Trophoblast cell (in vitro differentiated cells and primary cell): ENCODE data around the gene NME1.

ENCODE experiments used
- DNase-seq, 2 donors: peaks; one replicate each; pipeline ENCODE4 v3.0.0-alpha.2; 2016
- H2AFZ ChIP-seq: 2 replicates; pipeline ENCODE4 v1.6.1; 2013; ENCODE audit warnings: low read length, moderate library complexity, mild to moderate bottlenecking; ENCODE audit not compliant: insufficient read depth, poor library complexity
- H2AK5ac ChIP-seq: 2 replicates; pipeline ENCODE4 v1.6.1; 2013; ENCODE audit warnings: mild to moderate bottlenecking, low read length
- H2BK120ac ChIP-seq: 2 replicates; pipeline ENCODE4 v1.6.1; 2013; ENCODE audit warnings: low read length, mild to moderate bottlenecking, moderate library complexity; ENCODE audit not compliant: insufficient read depth, poor library complexity
- H2BK12ac ChIP-seq: 2 replicates; pipeline ENCODE4 v1.6.1; 2013; ENCODE audit warnings: mild to moderate bottlenecking, low read length, moderate library complexity
- H2BK5ac ChIP-seq: 2 replicates; pipeline ENCODE4 v1.6.1; 2013; ENCODE audit warnings: low read length, low read depth, moderate library complexity, mild to moderate bottlenecking; ENCODE audit not compliant: poor library complexity
- H3K14ac ChIP-seq: 2 replicates; pipeline ENCODE4 v1.6.1; 2013; ENCODE audit warnings: mild to moderate bottlenecking, low read length
- H3K18ac ChIP-seq: 2 replicates; pipeline ENCODE4 v1.6.1; 2013; ENCODE audit warnings: mild to moderate bottlenecking, low read length
- H3K23ac ChIP-seq: 2 replicates; pipeline ENCODE4 v1.6.1; 2013; ENCODE audit warnings: low read length
- H3K27ac ChIP-seq: 2 replicates; pipeline ENCODE4 v1.5.1; 2013; ENCODE audit warnings: low read depth, mild to moderate bottlenecking, inconsistent platforms, low read length, moderate library complexity
- H3K27me3 ChIP-seq: 2 replicates; pipeline ENCODE4 v1.6.1; 2013; ENCODE audit warnings: inconsistent platforms, mild to moderate bottlenecking, low read length, moderate library complexity; ENCODE audit not compliant: insufficient read depth
- H3K36me3 ChIP-seq, 2 experiments: 1 replicate in 1 of 2; 2 replicates in 1 of 2; pipeline ENCODE4 v1.6.1; 2013; ENCODE audit warnings: low read length in 2 of 2, mild to moderate bottlenecking in 2 of 2, moderate library complexity in 1 of 2; ENCODE audit not compliant: insufficient read depth in 2 of 2, control insufficient read depth in 1 of 2
- H3K4ac ChIP-seq: 2 replicates; pipeline ENCODE4 v1.6.1; 2013; ENCODE audit warnings: low read depth, mild to moderate bottlenecking, low read length, moderate library complexity
- H3K4me1 ChIP-seq, 2 experiments: 1 replicate in 1 of 2; 2 replicates in 1 of 2; pipeline ENCODE4 v1.6.1; 2013; ENCODE audit warnings: low read length in 2 of 2, mild to moderate bottlenecking in 2 of 2, moderate library complexity in 1 of 2; ENCODE audit not compliant: insufficient read depth in 2 of 2, control insufficient read depth in 1 of 2
- H3K4me2 ChIP-seq: 2 replicates; pipeline ENCODE4 v1.6.1; 2013; ENCODE audit warnings: inconsistent platforms, mild to moderate bottlenecking, low read length, moderate library complexity
- H3K4me3 ChIP-seq: 2 replicates; pipeline ENCODE4 v1.5.1; 2013; ENCODE audit warnings: mild to moderate bottlenecking, low read depth, low read length, inconsistent platforms
- H3K79me1 ChIP-seq: one replicate; pipeline ENCODE4 v1.6.1; 2013; ENCODE audit warnings: low read length
- H3K79me2 ChIP-seq: 2 replicates; pipeline ENCODE4 v1.6.1; 2013; ENCODE audit warnings: low read length, mild to moderate bottlenecking; ENCODE audit not compliant: control insufficient read depth, insufficient read depth, poor library complexity
- H3K9ac ChIP-seq: 2 replicates; pipeline ENCODE4 v1.6.1; 2013; ENCODE audit warnings: mild to moderate bottlenecking, low read length
- H3K9me3 ChIP-seq: 2 replicates; pipeline ENCODE4 v1.6.1; 2013; ENCODE audit warnings: low read depth, mild to moderate bottlenecking, control low read depth, inconsistent platforms, low read length; ENCODE audit not compliant: insufficient read depth
- H4K12ac ChIP-seq: 2 replicates; pipeline ENCODE4 v1.6.1; 2013; ENCODE audit warnings: low read depth, mild to moderate bottlenecking, low read length, moderate library complexity
- H4K8ac ChIP-seq: 2 replicates; pipeline ENCODE4 v1.6.1; 2013; ENCODE audit warnings: low read depth, mild to moderate bottlenecking, low read length, moderate library complexity
- H4K91ac ChIP-seq: one replicate; pipeline ENCODE4 v1.6.1; 2013; ENCODE audit warnings: low read depth, mild to moderate bottlenecking, low read length, moderate library complexity
- WGBS: extraction: QIAGEN DNeasy Blood & Tissue Kit; methylation state at CpG from one replicate; pipeline ENCODE4 v1.1.7; 2013; ENCODE audit warnings: missing lambda C conversion rate; ENCODE audit not compliant: insufficient read length, insufficient coverage; ENCODE audit errors: extremely low coverage; 5-methylcytosine and 5-hydroxymethylcytosine counted together

Gene NME1

GRCh38 chr17:51124640-51125503 is 28.5 kb upstream of the NME1 start:
- Histone ChIP-seq H4K8ac (no peak overlapping the region), H3K4me1 (peaks cover 0 to 4% of the 10 kb centered on the region in 2 experiments), H3K4me3 (no peak overlapping the region), H3K9ac (no peak overlapping the region), H3K4me2 (no peak overlapping the region), H3K18ac (no peak overlapping the region), H2BK5ac (no peak overlapping the region), H2AFZ (no peak overlapping the region), H2BK120ac (no peak overlapping the region), H3K36me3 (no peaks in the 10 kb centered on the region), H3K79me2 (peaks cover 6% of the 10 kb centered on the region), H3K14ac (no peak overlapping the region), H3K79me1 (peaks cover 13% of the 10 kb centered on the region), H2BK12ac (no peak overlapping the region), H2AK5ac (no peak overlapping the region), H4K12ac (no peak overlapping the region), H3K27me3 (no peaks in the 10 kb centered on the region), H3K4ac (no peak overlapping the region), H3K23ac (no peak overlapping the region), H3K9me3 (no peaks in the 10 kb centered on the region), H3K27ac (no peak overlapping the region), H4K91ac (no peak overlapping the region)
- WGBS: 100% methylated on average over 1 of the region's 5 CpGs
- DNase-seq: no peak

GRCh38 chr17:51128076-51128475 is 25.3 kb upstream of the NME1 start:
- no peak overlapping the region for H3K9ac ChIP-seq

GRCh38 chr17:51132964-51133319 is 20.4 kb upstream of the NME1 start:
- Histone ChIP-seq H2BK120ac (no peak overlapping the region), H4K8ac (no peak overlapping the region), H2BK5ac (no peak overlapping the region), H3K4me2 (peak overlapping the region; percentile 30), H3K9ac (no peak overlapping the region), H3K18ac (no peak overlapping the region), H3K27me3 (no peaks in the 10 kb centered on the region), H3K36me3 (no peaks in the 10 kb centered on the region), H3K14ac (no peak overlapping the region), H3K4me3 (no peak overlapping the region), H3K23ac (no peak overlapping the region), H2AK5ac (no peak overlapping the region), H3K79me2 (no peaks in the 10 kb centered on the region), H4K91ac (no peak overlapping the region), H3K27ac (no peak overlapping the region), H3K9me3 (no peaks in the 10 kb centered on the region), H3K4me1 (no peaks in the 10 kb centered on the region), H3K4ac (no peak overlapping the region), H4K12ac (no peak overlapping the region), H2BK12ac (no peak overlapping the region), H3K79me1 (no peaks in the 10 kb centered on the region), H2AFZ (no peak overlapping the region)
- DNase-seq: no peak

More at GRCh38 chr17:51128076-51128475, 25.3 kb upstream of the NME1 start:
- Histone ChIP-seq H3K79me2 (no peaks in the 10 kb centered on the region), H3K9me3 (no peaks in the 10 kb centered on the region), H2BK120ac (no peak overlapping the region), H3K79me1 (no peaks in the 10 kb centered on the region), H3K18ac (no peak overlapping the region), H3K4me2 (no peak overlapping the region), H3K23ac (no peak overlapping the region), H3K14ac (no peak overlapping the region), H2AK5ac (no peak overlapping the region), H2BK12ac (no peak overlapping the region), H3K36me3 (no peaks in the 10 kb centered on the region), H4K8ac (no peak overlapping the region), H3K27ac (no peak overlapping the region), H3K4me3 (no peak overlapping the region), H4K12ac (no peak overlapping the region), H4K91ac (no peak overlapping the region), H3K4me1 (no peaks in the 10 kb centered on the region), H2BK5ac (no peak overlapping the region), H2AFZ (no peak overlapping the region), H3K4ac (no peak overlapping the region), H3K27me3 (no peaks in the 10 kb centered on the region)
- WGBS: no CpG with 5 or more reads among the region's 3 CpGs
- DNase-seq: peak in 1 of 2 donors; percentile 58

GRCh38 chr17:51133365-51133764 is 20.0 kb upstream of the NME1 start:
- no peak overlapping the region for H2AFZ ChIP-seq
- H3K4me1 ChIP-seq: no peaks in the 10 kb centered on the region
- H3K36me3 ChIP-seq: no peaks in the 10 kb centered on the region
- H3K79me2 ChIP-seq: no peaks in the 10 kb centered on the region
- no peak overlapping the region for H4K8ac ChIP-seq
- no peak overlapping the region for H2AK5ac ChIP-seq
- no peak overlapping the region for H3K23ac ChIP-seq
- no peak overlapping the region for H3K4me3 ChIP-seq
- H2BK120ac ChIP-seq: no peak overlapping the region
- H3K4me2 ChIP-seq: no peak overlapping the region
- H3K9me3 ChIP-seq: no peaks in the 10 kb centered on the region
- H4K91ac ChIP-seq: no peak overlapping the region
- H3K27me3 ChIP-seq: no peaks in the 10 kb centered on the region
- H3K9ac ChIP-seq: no peak overlapping the region
- no CpG with 5 or more reads among the region's 2 CpGs for WGBS
- no peak overlapping the region for H2BK5ac ChIP-seq
- no peak overlapping the region for H3K14ac ChIP-seq
- no peak overlapping the region for H2BK12ac ChIP-seq
- H3K18ac ChIP-seq: no peak overlapping the region
- no peak overlapping the region for H3K27ac ChIP-seq
- no peak for DNase-seq
- no peak overlapping the region for H3K4ac ChIP-seq
- no peaks in the 10 kb centered on the region for H3K79me1 ChIP-seq
- H4K12ac ChIP-seq: no peak overlapping the region
